Esophagus squamous epithelium (tissue), 4 donors: ENCODE measurements around the gene OR2G6.
"Not testable (repeated sequence)": the region's sequence is repeated elsewhere in the genome, so short reads cannot be mapped to it uniquely, and the experiment has no call there.

Experiments
- POLR2A ChIP-seq, 4 donors: fragments of 450-650 bp; IDR thresholded peaks; one replicate each; pipeline ENCODE4 v1.6.1; 2017; ENCODE audit warnings: antibody characterized with exemption in 4 of 4, mild to moderate bottlenecking in 4 of 4, moderate library complexity in 3 of 4
- TF ChIP-seq, protein P1 (sequence below), 6 experiments: fragments of 450-650 bp in 4 of 6; fragments of 200-600 bp in 2 of 6; sonication (generic) in 2 of 6; IDR thresholded peaks; one replicate each; pipeline ENCODE4 v1.5.1; 2016 to 2019; ENCODE audit warnings: antibody characterized with exemption in 6 of 6, mild to moderate bottlenecking in 4 of 6, moderate library complexity in 4 of 6

DNA sequence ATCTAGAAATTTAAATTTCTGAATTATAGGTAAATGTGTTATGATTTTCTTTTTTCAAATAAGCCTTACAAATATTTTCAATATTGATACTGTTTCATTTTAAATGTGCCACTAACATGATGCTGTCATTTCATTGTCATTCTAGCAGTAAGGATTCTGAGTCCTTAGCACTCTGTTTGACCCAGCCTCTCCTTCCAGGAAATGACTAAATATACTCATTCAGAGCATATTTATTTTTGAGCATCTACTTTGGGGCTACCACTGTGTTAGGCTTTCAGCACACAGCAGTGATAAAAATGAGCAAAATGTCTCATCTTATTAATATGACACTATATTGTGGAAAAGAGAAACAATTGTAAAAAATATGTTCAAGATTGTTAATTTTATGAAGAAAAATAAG is 2.3 kb downstream of the OR2G6 start:
- TF ChIP-seq, protein P1, sequence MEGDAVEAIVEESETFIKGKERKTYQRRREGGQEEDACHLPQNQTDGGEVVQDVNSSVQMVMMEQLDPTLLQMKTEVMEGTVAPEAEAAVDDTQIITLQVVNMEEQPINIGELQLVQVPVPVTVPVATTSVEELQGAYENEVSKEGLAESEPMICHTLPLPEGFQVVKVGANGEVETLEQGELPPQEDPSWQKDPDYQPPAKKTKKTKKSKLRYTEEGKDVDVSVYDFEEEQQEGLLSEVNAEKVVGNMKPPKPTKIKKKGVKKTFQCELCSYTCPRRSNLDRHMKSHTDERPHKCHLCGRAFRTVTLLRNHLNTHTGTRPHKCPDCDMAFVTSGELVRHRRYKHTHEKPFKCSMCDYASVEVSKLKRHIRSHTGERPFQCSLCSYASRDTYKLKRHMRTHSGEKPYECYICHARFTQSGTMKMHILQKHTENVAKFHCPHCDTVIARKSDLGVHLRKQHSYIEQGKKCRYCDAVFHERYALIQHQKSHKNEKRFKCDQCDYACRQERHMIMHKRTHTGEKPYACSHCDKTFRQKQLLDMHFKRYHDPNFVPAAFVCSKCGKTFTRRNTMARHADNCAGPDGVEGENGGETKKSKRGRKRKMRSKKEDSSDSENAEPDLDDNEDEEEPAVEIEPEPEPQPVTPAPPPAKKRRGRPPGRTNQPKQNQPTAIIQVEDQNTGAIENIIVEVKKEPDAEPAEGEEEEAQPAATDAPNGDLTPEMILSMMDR (IDR thresholded peaks at IDR 0.05) = not testable (repeated sequence)
- TF ChIP-seq POLR2A (IDR thresholded peaks at IDR 0.05) = not testable (repeated sequence)
